ENCODE data around the gene MUC5B. TPM values are rescaled to one million over a fixed set of nuclear protein-coding genes. Genes with fewer than 3 reads are reported as not detected.
A peak's percentile ranks its signal among the peaks of the same experiment; 100 is the strongest.

The MUC5B gene
- total RNA-seq, 2 donors from 2014 or later = not detected

GRCh38 chr11:1278766-1279673 is 56.2 kb downstream of the MUC5B start:
- no peak for DNase-seq
- Mint-ChIP-seq H3K9me3 (no peaks in the 10 kb centered on the region), H3K4me1 (no peaks in the 10 kb centered on the region), H3K27ac (peak overlapping the region; percentile 70), H3K36me3 (ENCODE audit: low read depth) (peaks cover 26% of the 10 kb centered on the region), H3K4me3 (no peak overlapping the region), H3K27me3 (ENCODE audit: insufficient read depth) (no peaks in the 10 kb centered on the region)
- TF ChIP-seq, protein P1, sequence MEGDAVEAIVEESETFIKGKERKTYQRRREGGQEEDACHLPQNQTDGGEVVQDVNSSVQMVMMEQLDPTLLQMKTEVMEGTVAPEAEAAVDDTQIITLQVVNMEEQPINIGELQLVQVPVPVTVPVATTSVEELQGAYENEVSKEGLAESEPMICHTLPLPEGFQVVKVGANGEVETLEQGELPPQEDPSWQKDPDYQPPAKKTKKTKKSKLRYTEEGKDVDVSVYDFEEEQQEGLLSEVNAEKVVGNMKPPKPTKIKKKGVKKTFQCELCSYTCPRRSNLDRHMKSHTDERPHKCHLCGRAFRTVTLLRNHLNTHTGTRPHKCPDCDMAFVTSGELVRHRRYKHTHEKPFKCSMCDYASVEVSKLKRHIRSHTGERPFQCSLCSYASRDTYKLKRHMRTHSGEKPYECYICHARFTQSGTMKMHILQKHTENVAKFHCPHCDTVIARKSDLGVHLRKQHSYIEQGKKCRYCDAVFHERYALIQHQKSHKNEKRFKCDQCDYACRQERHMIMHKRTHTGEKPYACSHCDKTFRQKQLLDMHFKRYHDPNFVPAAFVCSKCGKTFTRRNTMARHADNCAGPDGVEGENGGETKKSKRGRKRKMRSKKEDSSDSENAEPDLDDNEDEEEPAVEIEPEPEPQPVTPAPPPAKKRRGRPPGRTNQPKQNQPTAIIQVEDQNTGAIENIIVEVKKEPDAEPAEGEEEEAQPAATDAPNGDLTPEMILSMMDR (conservative IDR thresholded peaks at IDR 0.05) = no peak
- peaks cover 18% of the 10 kb centered on the region for H3K36me3 ChIP-seq (ENCODE audit: control insufficient read depth, insufficient read depth, low read length)
- H3K27me3 ChIP-seq (ENCODE audit: control insufficient read depth, insufficient read depth, low read length, poor library complexity, severe bottlenecking) = no peaks in the 10 kb centered on the region
- H3K4me3 ChIP-seq (ENCODE audit: low read length) = no peak overlapping the region
- no peak overlapping the region for H3K27ac ChIP-seq (ENCODE audit: low read depth, low read length)
- H3K9ac ChIP-seq (ENCODE audit: extremely low read depth, low read length, poor library complexity, severe bottlenecking) = no peak overlapping the region
- no peaks in the 10 kb centered on the region for H3K4me1 ChIP-seq (ENCODE audit: control insufficient read depth, insufficient read depth, low read length)
- H3K9me3 ChIP-seq (ENCODE audit: control insufficient read depth, low read length) = no peaks in the 10 kb centered on the region
- 94 to 95% methylated on average over 32 to 40 of the region's 40 CpGs for WGBS, 2 experiments (ENCODE audit: insufficient coverage in 1 of 2, insufficient read length in 1 of 2)

GRCh38 chr11:1279674-1280055 is 56.8 kb downstream of the MUC5B start:
- H3K4me1 Mint-ChIP-seq = no peaks in the 10 kb centered on the region
- 94 to 98% methylated on average over 12 to 14 of the region's 14 CpGs for WGBS, 2 experiments (ENCODE audit: insufficient coverage in 1 of 2, insufficient read length in 1 of 2)
- H3K9me3 Mint-ChIP-seq = no peaks in the 10 kb centered on the region
- no peaks in the 10 kb centered on the region for H3K27me3 ChIP-seq (ENCODE audit: control insufficient read depth, insufficient read depth, low read length, poor library complexity, severe bottlenecking)
- no peaks in the 10 kb centered on the region for H3K9me3 ChIP-seq (ENCODE audit: control insufficient read depth, low read length)
- H3K27me3 Mint-ChIP-seq (ENCODE audit: insufficient read depth) = no peaks in the 10 kb centered on the region
- H3K4me1 ChIP-seq (ENCODE audit: control insufficient read depth, insufficient read depth, low read length) = no peaks in the 10 kb centered on the region
- TF ChIP-seq, protein P1 (conservative IDR thresholded peaks at IDR 0.05) = no peak
- H3K4me3 Mint-ChIP-seq = no peak overlapping the region
- H3K27ac Mint-ChIP-seq = no peak overlapping the region
- no peak overlapping the region for H3K9ac ChIP-seq (ENCODE audit: extremely low read depth, low read length, poor library complexity, severe bottlenecking)
- DNase-seq = no peak
- H3K36me3 Mint-ChIP-seq (ENCODE audit: low read depth) = peaks cover 28% of the 10 kb centered on the region
- H3K27ac ChIP-seq (ENCODE audit: low read depth, low read length) = no peak overlapping the region
- peaks cover 18% of the 10 kb centered on the region for H3K36me3 ChIP-seq (ENCODE audit: control insufficient read depth, insufficient read depth, low read length)
- H3K4me3 ChIP-seq (ENCODE audit: low read length) = no peak overlapping the region

DNA sequence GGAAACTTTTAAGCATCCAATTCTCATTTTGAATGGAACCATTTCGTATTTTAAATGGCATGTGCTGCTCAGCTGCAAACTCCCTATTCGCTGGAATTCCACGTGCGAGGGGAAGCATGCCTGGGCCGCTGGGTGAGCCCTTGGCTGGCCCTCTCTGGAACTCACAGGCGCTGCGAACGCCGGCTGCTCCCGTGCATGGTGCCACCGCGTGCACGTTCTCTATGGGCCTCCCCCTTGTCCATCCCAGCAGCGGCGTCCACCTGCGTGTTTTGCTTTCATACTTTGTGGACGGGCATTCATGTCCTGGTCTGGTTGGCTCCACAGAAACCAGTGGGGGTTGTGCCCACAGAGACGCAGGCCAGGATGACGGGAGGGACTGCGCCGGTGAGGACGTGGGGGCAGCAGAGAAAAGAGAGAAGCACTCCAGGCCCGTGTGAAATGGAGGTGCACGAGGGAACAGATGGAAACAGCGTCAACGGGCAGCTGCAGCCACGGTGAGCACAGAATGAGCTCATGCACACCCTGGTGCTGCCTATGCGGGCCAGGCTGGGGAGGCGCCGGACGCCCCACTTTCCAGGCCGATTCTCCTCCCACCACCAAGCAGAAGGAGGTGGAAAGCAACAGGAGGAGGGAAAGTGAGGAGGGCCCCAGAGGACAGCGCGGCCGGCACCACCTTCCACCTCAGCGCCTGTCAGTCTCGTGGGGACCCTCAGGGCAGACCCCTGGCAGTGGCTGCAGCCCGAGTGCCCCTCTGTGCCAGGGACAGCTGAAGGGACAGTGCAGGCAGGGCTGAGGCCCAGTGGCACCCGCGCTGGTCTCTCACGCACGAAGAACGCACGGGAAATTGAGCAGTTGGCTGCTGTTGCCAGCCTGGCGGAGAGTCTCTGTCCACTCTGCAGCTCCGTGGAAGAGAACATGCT is 57.5 kb downstream of the MUC5B start:
- TF ChIP-seq, protein P1 (conservative IDR thresholded peaks at IDR 0.05) = no peak
- Histone ChIP-seq H3K9me3 (ENCODE audit: control insufficient read depth, low read length) (no peaks in the 10 kb centered on the region), H3K27me3 (ENCODE audit: control insufficient read depth, insufficient read depth, low read length, poor library complexity, severe bottlenecking) (no peaks in the 10 kb centered on the region), H3K4me3 (ENCODE audit: low read length) (no peak overlapping the region), H3K9ac (ENCODE audit: extremely low read depth, low read length, poor library complexity, severe bottlenecking) (no peak overlapping the region), H3K27ac (ENCODE audit: low read depth, low read length) (no peak overlapping the region), H3K4me1 (ENCODE audit: control insufficient read depth, insufficient read depth, low read length) (no peaks in the 10 kb centered on the region), H3K36me3 (ENCODE audit: control insufficient read depth, insufficient read depth, low read length) (peaks cover 13% of the 10 kb centered on the region)
- H3K9me3 Mint-ChIP-seq = no peaks in the 10 kb centered on the region
- no peak overlapping the region for H3K27ac Mint-ChIP-seq
- H3K4me1 Mint-ChIP-seq = no peaks in the 10 kb centered on the region
- peaks cover 29% of the 10 kb centered on the region for H3K36me3 Mint-ChIP-seq (ENCODE audit: low read depth)
- 95 to 96% methylated on average over 32 to 46 of the region's 46 CpGs for WGBS, 2 experiments (ENCODE audit: insufficient coverage in 1 of 2, insufficient read length in 1 of 2)
- H3K27me3 Mint-ChIP-seq (ENCODE audit: insufficient read depth) = no peaks in the 10 kb centered on the region
- no peak for DNase-seq
- no peak overlapping the region for H3K4me3 Mint-ChIP-seq
